HEK293 (cell line): Measurements from ENCODE around the gene HSPBAP1.

Experiments
- CTCF ChIA-PET: fragments of 350-600 bp; formaldehyde crosslinking; extraction: SDS; loops from one replicate; lab custom pipeline; 2021; ENCODE audit warnings: antibody characterized with exemption; lab: Yijun Ruan, JAX
- POLR2A ChIA-PET: fragments of 300-600 bp; formaldehyde crosslinking; extraction: SDS; loops from one replicate; lab custom pipeline; 2020; ENCODE audit warnings: antibody characterized with exemption, inconsistent platforms; lab: Yijun Ruan, JAX
- H3K27ac ChIP-seq: fragments of 200-500 bp; sonication (Bioruptor generic); 2 replicates; pipeline ENCODE4 v1.5.1; 2014; ENCODE audit warnings: low read depth, low read length, control low read depth, inconsistent platforms; ENCODE audit errors: extremely low read depth
- H3K36me3 ChIP-seq, 2 experiments: fragments of 200-500 bp in 1 of 2; sonication (Bioruptor generic) in 1 of 2; 1 replicate in 1 of 2; 2 replicates in 1 of 2; pipeline ENCODE4 v1.5.1; 2014 to 2017; ENCODE audit warnings: inconsistent platforms in 2 of 2, low read length in 2 of 2; ENCODE audit not compliant: control insufficient read depth in 2 of 2, insufficient read depth in 1 of 2
- H3K4me1 ChIP-seq: fragments of 200-500 bp; sonication (Bioruptor generic); 2 replicates; pipeline ENCODE4 v1.5.1; 2014; ENCODE audit warnings: mild to moderate bottlenecking, low read length, inconsistent platforms; ENCODE audit not compliant: control insufficient read depth, insufficient read depth
- H3K4me3 ChIP-seq: 2 replicates; pipeline ENCODE4 v1.5.1; 2011; ENCODE audit warnings: low read depth, mild to moderate bottlenecking, control low read depth, low read length, moderate library complexity
- H3K9me3 ChIP-seq: fragments of 200-500 bp; sonication (Bioruptor generic); 2 replicates; pipeline ENCODE4 v1.5.1; 2014; ENCODE audit warnings: low read depth, low read length, inconsistent platforms; ENCODE audit not compliant: control insufficient read depth, insufficient read depth
- GLIS1 ChIP-seq: fragments of 450-650 bp; formaldehyde crosslinking; IDR thresholded peaks from 2 replicates; pipeline ENCODE4 v1.5.1; 2016; ENCODE audit warnings: missing biosample characterization, missing genetic modification characterization
- HOXA7 ChIP-seq: sonication (generic); formaldehyde crosslinking; IDR thresholded peaks from 2 replicates; pipeline ENCODE4 v1.8.1; 2022; ENCODE audit warnings: missing genetic modification reagents, borderline replicate concordance
- HOXD13 ChIP-seq: sonication (generic); formaldehyde crosslinking; IDR thresholded peaks from 2 replicates; pipeline ENCODE4 v1.8.0; 2022; ENCODE audit warnings: missing genetic modification reagents, borderline replicate concordance
- IKZF3 ChIP-seq: fragments of 450-650 bp; IDR thresholded peaks from 2 replicates; pipeline ENCODE4 v1.5.0; 2018; ENCODE audit warnings: missing biosample characterization, mild to moderate bottlenecking, missing genetic modification characterization, moderate library complexity
- SCRT1 ChIP-seq: fragments of 450-650 bp; formaldehyde crosslinking; IDR thresholded peaks from 2 replicates; pipeline ENCODE4 v1.5.1; 2016; ENCODE audit warnings: missing biosample characterization, missing genetic modification characterization, borderline replicate concordance
- SCRT2 ChIP-seq: fragments of 450-650 bp; formaldehyde crosslinking; IDR thresholded peaks from 2 replicates; pipeline ENCODE4 v1.5.1; 2016; ENCODE audit warnings: missing biosample characterization, missing genetic modification characterization
- SP3 ChIP-seq: fragments of 450-650 bp; formaldehyde crosslinking; IDR thresholded peaks from 2 replicates; pipeline ENCODE4 v1.5.1; 2016; ENCODE audit warnings: missing biosample characterization, missing genetic modification characterization
- WT1 ChIP-seq: fragments of 450-650 bp; formaldehyde crosslinking; IDR thresholded peaks from 2 replicates; pipeline ENCODE4 v1.5.1; 2016; ENCODE audit warnings: missing biosample characterization, missing genetic modification characterization
- ZBTB48 ChIP-seq: fragments of 450-650 bp; formaldehyde crosslinking; IDR thresholded peaks from 2 replicates; pipeline ENCODE4 v1.5.1; 2016; ENCODE audit warnings: missing biosample characterization, missing genetic modification characterization
- ZBTB7A ChIP-seq: fragments of 450-650 bp; formaldehyde crosslinking; IDR thresholded peaks from 2 replicates; pipeline ENCODE4 v1.5.1; 2016; ENCODE audit warnings: low read depth, missing biosample characterization, missing genetic modification characterization
- ZBTB8A ChIP-seq: fragments of 450-650 bp; formaldehyde crosslinking; IDR thresholded peaks from 2 replicates; pipeline ENCODE4 v1.5.1; 2016; ENCODE audit warnings: missing biosample characterization, missing genetic modification characterization
- ZNF121 ChIP-seq: fragments of 450-650 bp; formaldehyde crosslinking; IDR thresholded peaks from 2 replicates; pipeline ENCODE4 v1.5.1; 2016; ENCODE audit warnings: missing biosample characterization, missing genetic modification characterization
- ZNF132 ChIP-seq: fragments of 450-650 bp; formaldehyde crosslinking; IDR thresholded peaks from 2 replicates; pipeline ENCODE4 v1.5.1; 2017; ENCODE audit warnings: missing biosample characterization, missing genetic modification characterization, borderline replicate concordance
- ZNF16 ChIP-seq: fragments of 450-650 bp; formaldehyde crosslinking; IDR thresholded peaks from 2 replicates; pipeline ENCODE4 v1.5.1; 2016; ENCODE audit warnings: low read depth, missing biosample characterization, missing genetic modification characterization
- ZNF23 ChIP-seq: fragments of 450-650 bp; formaldehyde crosslinking; IDR thresholded peaks from 2 replicates; pipeline ENCODE4 v1.5.1; 2016; ENCODE audit warnings: missing biosample characterization, missing genetic modification characterization, borderline replicate concordance
- ZNF24 ChIP-seq: fragments of 450-650 bp; formaldehyde crosslinking; IDR thresholded peaks from 2 replicates; pipeline ENCODE4 v1.5.1; 2016; ENCODE audit warnings: missing biosample characterization, missing genetic modification characterization
- ZNF341 ChIP-seq: fragments of 450-650 bp; formaldehyde crosslinking; IDR thresholded peaks from 2 replicates; pipeline ENCODE4; 2016; ENCODE audit warnings: low read depth, missing biosample characterization, missing genetic modification characterization
- ZNF350 ChIP-seq: fragments of 450-650 bp; formaldehyde crosslinking; IDR thresholded peaks from 2 replicates; pipeline ENCODE4 v1.5.0; 2017; ENCODE audit warnings: missing biosample characterization, mild to moderate bottlenecking, missing genetic modification characterization
- ZNF354C ChIP-seq: fragments of 450-650 bp; formaldehyde crosslinking; IDR thresholded peaks from 2 replicates; pipeline ENCODE4 v1.5.1; 2016; ENCODE audit warnings: missing biosample characterization, missing genetic modification characterization, low read depth, borderline replicate concordance
- ZNF513 ChIP-seq: fragments of 450-650 bp; IDR thresholded peaks from 2 replicates; pipeline ENCODE4 v1.5.1; 2018; ENCODE audit warnings: missing biosample characterization, missing genetic modification characterization
- ZNF596 ChIP-seq: fragments of 450-650 bp; IDR thresholded peaks from 2 replicates; pipeline ENCODE4 v1.5.0; 2018; ENCODE audit warnings: missing biosample characterization, mild to moderate bottlenecking, missing genetic modification characterization, moderate library complexity
- ZNF600 ChIP-seq: fragments of 450-650 bp; formaldehyde crosslinking; IDR thresholded peaks from 2 replicates; pipeline ENCODE4 v1.5.1; 2016; ENCODE audit warnings: missing biosample characterization, missing genetic modification characterization
- ZNF610 ChIP-seq: fragments of 450-650 bp; formaldehyde crosslinking; IDR thresholded peaks from 2 replicates; pipeline ENCODE4 v1.5.1; 2016; ENCODE audit warnings: missing biosample characterization, missing genetic modification characterization, borderline replicate concordance
- ZNF658 ChIP-seq: fragments of 450-650 bp; formaldehyde crosslinking; IDR thresholded peaks from 2 replicates; pipeline ENCODE4; 2016; ENCODE audit warnings: missing biosample characterization, missing genetic modification characterization
- ZNF792 ChIP-seq: fragments of 450-650 bp; formaldehyde crosslinking; IDR thresholded peaks from 2 replicates; pipeline ENCODE4 v1.5.1; 2016; ENCODE audit warnings: missing biosample characterization, missing genetic modification characterization
- ZNF837 ChIP-seq: fragments of 450-650 bp; formaldehyde crosslinking; IDR thresholded peaks from 2 replicates; pipeline ENCODE4 v1.5.1; 2016; ENCODE audit warnings: missing biosample characterization, missing genetic modification characterization

The HSPBAP1 gene

GRCh38 chr3:122725106-122725505 is 68.5 kb downstream of the HSPBAP1 start (continued):
- no peak for TF ChIP-seq ZBTB7A (tag by site-specific recombination)
- no peak for TF ChIP-seq ZBTB8A
- TF ChIP-seq HOXD13, result no peak
- TF ChIP-seq ZNF121, result no peak
- no peak for TF ChIP-seq SCRT1 (tag by site-specific recombination)

- Histone ChIP-seq H3K9me3 (no peaks in the 10 kb centered on the region), H3K36me3 (no peaks in the 10 kb centered on the region), H3K27ac (no peak overlapping the region), H3K4me3 (no peak overlapping the region), H3K4me1 (no peaks in the 10 kb centered on the region)
- TF ChIP-seq ZNF513, result no peak
- no peak for TF ChIP-seq ZNF792
- no peak for TF ChIP-seq ZNF658 (tag by site-specific recombination)
- TF ChIP-seq ZNF121, result no peak
- TF ChIP-seq HOXA7 (CRISPR knock-in tag), result no peak
- TF ChIP-seq ZNF341 (tag by site-specific recombination), result no peak
- no peak for TF ChIP-seq ZBTB48 (tag by site-specific recombination)
- TF ChIP-seq ZNF600 (tag by site-specific recombination), result no peak
- TF ChIP-seq ZNF596, result no peak
- CTCF ChIA-PET, result interaction anchor here (0.6 kb wide), 1 partner anchor 413 kb away, joined by 3 read pairs; no protein-coding TSS in a partner anchor
- POLR2A ChIA-PET, result no interaction called here
Measured at GRCh38 chr3:122719273-122719921, 74.2 kb downstream of the HSPBAP1 start.

GRCh38 chr3:122716667-122717066 is 77.0 kb downstream of the HSPBAP1 start:
- no peak for TF ChIP-seq ZNF132 (tag by site-specific recombination)
- TF ChIP-seq SCRT2, result peak; percentile 85
- TF ChIP-seq SCRT1 (tag by site-specific recombination), result peak; percentile 71; the same call in 1 of the 2 replicates
- no peak for TF ChIP-seq ZNF23 (tag by site-specific recombination)
- TF ChIP-seq ZNF350 (tag by site-specific recombination), result no peak
- H3K4me1 ChIP-seq, result no peaks in the 10 kb centered on the region
- no peak overlapping the region for H3K4me3 ChIP-seq
- no peak overlapping the region for H3K27ac ChIP-seq
- ChIA-PET POLR2A (no interaction called here), CTCF (no interaction called here)
- H3K9me3 ChIP-seq, result no peaks in the 10 kb centered on the region
- no peaks in the 10 kb centered on the region for H3K36me3 ChIP-seq

GRCh38 chr3:122714273-122714672 is 79.4 kb downstream of the HSPBAP1 start:
- CTCF ChIA-PET, result interaction anchor here (1.1 kb wide), 1 partner anchor 9 kb away, joined by 4 read pairs; no protein-coding TSS in a partner anchor
- POLR2A ChIA-PET, result no interaction called here
- H3K36me3 ChIP-seq, result no peaks in the 10 kb centered on the region

More at GRCh38 chr3:122714273-122714672, 79.4 kb downstream of the HSPBAP1 start:
- Histone ChIP-seq H3K4me1 (no peaks in the 10 kb centered on the region), H3K27ac (no peak overlapping the region), H3K4me3 (no peak overlapping the region), H3K9me3 (no peaks in the 10 kb centered on the region)
- no peak for TF ChIP-seq GLIS1 (tag by site-specific recombination)
- TF ChIP-seq ZNF354C, result no peak
- no peak for TF ChIP-seq ZNF610
- no peak for TF ChIP-seq WT1 (tag by site-specific recombination)
- TF ChIP-seq ZNF16 (tag by site-specific recombination), result no peak
- no peak for TF ChIP-seq ZNF24 (tag by site-specific recombination)
- no peak for TF ChIP-seq IKZF3
- no peak for TF ChIP-seq SP3 (tag by site-specific recombination)
- no peak for TF ChIP-seq ZNF837 (tag by site-specific recombination)
